ENCODE measurements around the gene MGAT3. TPM values are rescaled to one million over a fixed set of nuclear protein-coding genes. Genes with fewer than 3 reads are reported as not detected.

Gene MGAT3
- total RNA-seq, 4 donors from 2014 or later: 0.55 to 1.0 (median 0.59) TPM

DNA sequence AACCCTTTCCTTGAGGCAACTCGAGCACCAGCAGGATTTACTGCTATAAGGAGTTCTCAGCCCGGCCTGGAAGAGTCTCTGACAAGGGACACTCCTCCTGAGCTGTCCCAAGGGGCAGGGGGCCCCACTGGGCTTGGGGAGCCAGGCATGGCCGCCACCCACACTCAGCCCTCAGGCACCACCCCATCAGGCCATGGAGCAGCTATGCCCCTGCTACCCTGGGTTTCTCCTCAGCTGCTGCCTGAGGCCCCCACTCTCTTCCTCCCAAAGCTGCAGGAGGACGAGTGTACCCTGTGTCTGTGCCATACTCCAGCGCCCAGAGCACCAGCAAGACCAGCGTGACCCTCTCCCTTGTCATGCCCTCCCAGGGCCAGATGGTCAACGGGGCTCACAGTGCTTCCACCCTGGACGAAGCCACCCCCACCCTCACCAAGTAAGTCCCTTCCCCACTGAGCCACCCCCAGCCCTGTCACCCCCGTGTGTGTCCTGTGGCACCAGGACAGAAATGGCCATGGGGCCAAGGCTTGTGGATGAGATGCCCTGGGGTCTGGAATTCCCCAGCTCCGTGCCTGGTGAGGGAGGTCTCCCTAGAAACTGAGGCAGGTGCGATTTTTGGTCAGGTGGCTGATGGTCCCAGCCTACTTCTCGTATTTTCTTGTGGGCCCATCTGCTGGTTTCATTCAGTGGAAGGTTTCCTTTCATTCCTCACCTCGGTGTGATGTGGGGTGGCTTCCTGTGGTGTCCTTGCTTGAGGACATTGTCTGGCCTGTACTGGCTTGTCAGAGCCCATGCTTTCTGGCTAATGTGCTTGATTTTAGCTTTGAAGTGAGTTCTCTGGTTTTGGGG is 28.8 kb upstream of the MGAT3 start:
- no peaks in the 10 kb centered on the region for H3K27me3 ChIP-seq
- no peak overlapping the region for H3K27ac ChIP-seq
- H3K4me3 ChIP-seq: no peak overlapping the region
- no peak for ATAC-seq
- intact Hi-C loops (cut with DNase I; ENCODE audit: low total_unique reads) (no loop called here), in situ Hi-C loops (cut with MboI; ENCODE audit: low sequenced_read_pairs in 4 of 4) (no loop called here)
- DNase-seq: no peak
- peaks cover 23 to 24% of the 10 kb centered on the region in 2 donors for H3K4me1 ChIP-seq
- no peak for TF ChIP-seq POLR2A (IDR thresholded peaks at IDR 0.05)
- TF ChIP-seq, protein P1, sequence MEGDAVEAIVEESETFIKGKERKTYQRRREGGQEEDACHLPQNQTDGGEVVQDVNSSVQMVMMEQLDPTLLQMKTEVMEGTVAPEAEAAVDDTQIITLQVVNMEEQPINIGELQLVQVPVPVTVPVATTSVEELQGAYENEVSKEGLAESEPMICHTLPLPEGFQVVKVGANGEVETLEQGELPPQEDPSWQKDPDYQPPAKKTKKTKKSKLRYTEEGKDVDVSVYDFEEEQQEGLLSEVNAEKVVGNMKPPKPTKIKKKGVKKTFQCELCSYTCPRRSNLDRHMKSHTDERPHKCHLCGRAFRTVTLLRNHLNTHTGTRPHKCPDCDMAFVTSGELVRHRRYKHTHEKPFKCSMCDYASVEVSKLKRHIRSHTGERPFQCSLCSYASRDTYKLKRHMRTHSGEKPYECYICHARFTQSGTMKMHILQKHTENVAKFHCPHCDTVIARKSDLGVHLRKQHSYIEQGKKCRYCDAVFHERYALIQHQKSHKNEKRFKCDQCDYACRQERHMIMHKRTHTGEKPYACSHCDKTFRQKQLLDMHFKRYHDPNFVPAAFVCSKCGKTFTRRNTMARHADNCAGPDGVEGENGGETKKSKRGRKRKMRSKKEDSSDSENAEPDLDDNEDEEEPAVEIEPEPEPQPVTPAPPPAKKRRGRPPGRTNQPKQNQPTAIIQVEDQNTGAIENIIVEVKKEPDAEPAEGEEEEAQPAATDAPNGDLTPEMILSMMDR (IDR thresholded peaks at IDR 0.05 in 4 of 5, conservative IDR thresholded peaks at IDR 0.05 in 1 of 5): no peak
- H3K36me3 ChIP-seq: peaks cover 0 to 65% of the 10 kb centered on the region in 2 donors
- H3K9me3 ChIP-seq: no peaks in the 10 kb centered on the region

DNA sequence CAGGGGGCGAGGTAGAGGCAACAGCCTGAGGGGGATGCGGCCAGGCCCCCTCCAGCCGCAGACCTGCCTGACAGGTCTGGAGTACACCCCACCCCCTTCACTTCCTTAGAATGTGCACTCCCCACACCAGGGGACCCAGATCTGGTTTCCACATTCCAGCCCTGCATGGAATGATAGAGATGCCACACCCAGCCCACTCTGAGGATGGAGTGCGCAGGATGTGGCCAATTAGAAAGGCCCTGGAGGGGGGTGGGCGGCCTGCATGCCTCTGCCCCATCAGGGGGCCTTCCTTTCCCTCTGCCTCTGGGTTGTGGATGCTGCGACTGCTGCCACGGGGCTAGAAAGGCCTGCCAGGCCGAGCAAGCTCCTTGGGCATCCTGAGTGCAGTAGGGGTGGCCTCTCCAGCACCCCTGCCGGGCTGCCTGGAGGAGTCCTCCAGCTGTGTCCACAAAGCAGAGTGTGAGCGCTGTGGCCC is 28.2 kb upstream of the MGAT3 start:
- in situ Hi-C loops (cut with MboI; ENCODE audit: low sequenced_read_pairs in 4 of 4) (no loop called here), intact Hi-C loops (cut with DNase I; ENCODE audit: low total_unique reads) (no loop called here)
- ATAC-seq: no peak
- no peak for TF ChIP-seq POLR2A (IDR thresholded peaks at IDR 0.05)
- TF ChIP-seq, protein P1 (IDR thresholded peaks at IDR 0.05 in 4 of 5, conservative IDR thresholded peaks at IDR 0.05 in 1 of 5): no peak
- Histone ChIP-seq H3K9me3 (no peaks in the 10 kb centered on the region), H3K36me3 (peaks cover 0 to 62% of the 10 kb centered on the region in 2 donors), H3K27ac (no peak overlapping the region), H3K27me3 (no peaks in the 10 kb centered on the region), H3K4me1 (peaks cover 24 to 28% of the 10 kb centered on the region in 2 donors), H3K4me3 (no peak overlapping the region)
- DNase-seq: no peak

DNA sequence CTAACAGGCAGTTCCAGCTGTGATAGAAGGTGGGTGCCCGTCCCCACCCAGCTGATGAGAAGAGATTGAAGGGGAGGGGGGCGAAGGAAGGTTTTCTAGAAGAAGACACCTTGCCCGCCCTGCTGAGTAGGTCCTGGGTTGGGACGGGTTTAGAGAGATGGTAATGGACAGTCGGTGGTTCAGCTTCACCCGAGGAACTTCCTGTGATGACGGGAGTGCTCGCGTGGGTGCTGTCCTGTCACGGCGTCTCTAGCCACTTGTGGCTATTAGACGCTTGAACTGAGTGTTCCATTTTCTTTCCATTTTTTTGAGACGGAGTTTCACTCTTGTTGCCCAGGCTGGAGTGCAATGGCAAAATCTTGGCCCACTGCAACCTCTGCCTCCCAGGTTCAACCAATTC is 27.6 kb upstream of the MGAT3 start:
- TF ChIP-seq, protein P1 (IDR thresholded peaks at IDR 0.05 in 4 of 5, conservative IDR thresholded peaks at IDR 0.05 in 1 of 5): no peak
- no peak for TF ChIP-seq POLR2A (IDR thresholded peaks at IDR 0.05)
- Histone ChIP-seq H3K27me3 (no peaks in the 10 kb centered on the region), H3K36me3 (peaks cover 0 to 58% of the 10 kb centered on the region in 2 donors), H3K4me1 (peaks cover 25 to 33% of the 10 kb centered on the region in 2 donors), H3K27ac (peak overlapping the region in 2 of 4 donors; percentile 33 to 93), H3K9me3 (no peaks in the 10 kb centered on the region), H3K4me3 (no peak overlapping the region)
- in situ Hi-C loops (cut with MboI; ENCODE audit: low sequenced_read_pairs in 4 of 4) (no loop called here), intact Hi-C loops (cut with DNase I; ENCODE audit: low total_unique reads) (no loop called here)
- ATAC-seq (no peak), DNase-seq (no peak)

DNA sequence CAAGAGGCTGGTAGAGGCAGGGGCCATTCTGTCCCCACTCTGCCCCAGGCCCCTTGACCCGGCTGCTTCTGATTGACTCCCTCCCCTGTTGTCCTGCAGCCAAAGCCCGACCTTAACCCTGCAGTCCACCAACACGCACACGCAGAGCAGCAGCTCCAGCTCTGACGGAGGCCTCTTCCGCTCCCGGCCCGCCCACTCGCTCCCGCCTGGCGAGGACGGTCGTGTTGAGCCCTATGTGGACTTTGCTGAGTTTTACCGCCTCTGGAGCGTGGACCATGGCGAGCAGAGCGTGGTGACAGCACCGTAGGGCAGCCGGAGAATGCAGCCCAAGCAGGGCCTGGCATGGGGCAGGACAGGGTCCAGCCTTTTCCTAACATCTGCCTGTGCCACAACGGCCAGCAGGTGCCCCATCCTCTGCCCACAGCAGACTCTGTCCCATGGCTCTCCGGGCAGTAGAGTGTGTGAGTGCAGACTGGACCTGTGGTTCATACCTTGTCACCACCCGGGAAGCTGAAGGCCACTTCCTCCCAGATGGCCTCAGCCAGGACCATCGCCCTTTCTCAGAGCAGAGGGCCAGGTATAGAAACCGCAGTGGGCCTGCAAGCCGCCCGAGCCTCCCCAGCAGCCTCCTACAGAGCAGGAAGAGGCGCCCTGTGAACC is 26.8 kb upstream of the MGAT3 start:
- TF ChIP-seq POLR2A (IDR thresholded peaks at IDR 0.05): no peak
- TF ChIP-seq, protein P1 (IDR thresholded peaks at IDR 0.05 in 4 of 5, conservative IDR thresholded peaks at IDR 0.05 in 1 of 5): no peak
- no peak for ATAC-seq
- H3K36me3 ChIP-seq: peaks cover 0 to 51% of the 10 kb centered on the region in 2 donors
- peaks cover 31 to 41% of the 10 kb centered on the region in 2 donors for H3K4me1 ChIP-seq
- H3K9me3 ChIP-seq: no peaks in the 10 kb centered on the region
- peak overlapping the region; percentile 89 to 93 (median 91) for H3K27ac ChIP-seq
- DNase-seq: no peak
- H3K4me3 ChIP-seq: no peak overlapping the region
- in situ Hi-C loops (cut with MboI; ENCODE audit: low sequenced_read_pairs in 4 of 4): no loop called here
- intact Hi-C loops (cut with DNase I; ENCODE audit: low total_unique reads): loop anchor here (5.0 kb wide), 2 partner anchors 33 to 72 kb away; partner anchors contain the start of genes MIEF1 and TAB1
- no peaks in the 10 kb centered on the region for H3K27me3 ChIP-seq

Measured in gastrocnemius medialis (tissue), 4 donors.